MV-4-11 (cell line): ENCODE data around the gene PRDX2.
A peak's percentile ranks its signal among the peaks of the same experiment; 100 is the strongest.

Experiments
- DNase-seq: peaks from one replicate; lab custom pipeline; 2025; lab: John Stamatoyannopoulos, UW

Gene PRDX2

GRCh38 chr19:12779162-12779993 lies 22.2 kb downstream of the PRDX2 start:
- peak; percentile 63 for DNase-seq

GRCh38 chr19:12778905-12779161 lies 22.8 kb downstream of the PRDX2 start:
- no peak for DNase-seq

- peak; percentile 64 for DNase-seq
These were observed 23.3 kb downstream of the PRDX2 start for GRCh38 chr19:12778017-12778904.

- peak; percentile 73 for DNase-seq
These were observed 24.2 kb downstream of the PRDX2 start for GRCh38 chr19:12777217-12778016.

GRCh38 chr19:12774588-12775555 lies 26.7 kb downstream of the PRDX2 start, which contains the start of gene HOOK2:
TSS of gene HOOK2 (minus strand) at chr19:12775552. CDS start at chr19:12775449, 103 bp downstream.
- no peak for DNase-seq

DNA sequence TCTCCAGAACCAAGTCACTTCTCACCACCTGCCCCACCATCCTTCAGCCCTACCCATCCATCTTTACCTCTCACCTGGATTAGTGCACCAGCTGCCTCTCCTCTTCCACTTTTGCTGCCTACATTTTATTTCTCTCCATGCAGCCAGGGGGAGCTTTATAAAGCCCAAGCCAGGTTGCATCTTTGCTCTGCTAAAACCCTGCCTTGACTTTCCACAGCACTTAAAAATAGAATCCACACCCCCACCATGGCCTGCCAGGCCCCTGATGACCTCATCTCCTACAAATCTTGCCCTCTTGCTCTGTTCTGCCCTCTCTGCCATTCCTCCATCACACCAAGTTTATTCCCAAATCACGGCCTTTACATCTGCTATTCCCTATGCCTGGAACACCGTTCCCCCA lies 28.0 kb downstream of the PRDX2 start:
- peak; percentile 56 for DNase-seq

- DNase-seq: no peak
These were observed 29.3 kb downstream of the PRDX2 start for GRCh38 chr19:12772323-12772722.

GRCh38 chr19:12770922-12771321 lies 30.7 kb downstream of the PRDX2 start:
- no peak for DNase-seq

DNA sequence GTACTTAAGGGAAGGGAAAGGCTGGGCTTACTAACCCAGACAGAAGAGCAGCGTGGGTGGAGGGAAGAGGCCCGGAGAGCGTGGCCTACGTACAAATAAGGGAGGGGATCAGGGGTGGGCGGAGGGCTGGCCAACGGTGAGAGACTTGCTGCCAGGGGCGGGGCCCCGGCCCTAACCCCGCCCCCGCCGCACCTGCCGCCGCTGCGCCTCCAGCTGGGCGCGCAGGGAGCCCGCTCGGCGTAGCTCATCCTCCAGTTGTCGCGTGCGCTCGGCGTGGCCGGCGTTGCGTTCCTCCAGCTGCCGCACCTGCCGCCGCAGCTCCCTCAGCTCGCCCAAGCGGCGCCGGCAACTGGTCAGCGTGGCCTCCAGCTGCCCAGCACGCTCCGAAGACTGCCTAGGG lies 31.9 kb downstream of the PRDX2 start:
- DNase-seq: no peak

DNA sequence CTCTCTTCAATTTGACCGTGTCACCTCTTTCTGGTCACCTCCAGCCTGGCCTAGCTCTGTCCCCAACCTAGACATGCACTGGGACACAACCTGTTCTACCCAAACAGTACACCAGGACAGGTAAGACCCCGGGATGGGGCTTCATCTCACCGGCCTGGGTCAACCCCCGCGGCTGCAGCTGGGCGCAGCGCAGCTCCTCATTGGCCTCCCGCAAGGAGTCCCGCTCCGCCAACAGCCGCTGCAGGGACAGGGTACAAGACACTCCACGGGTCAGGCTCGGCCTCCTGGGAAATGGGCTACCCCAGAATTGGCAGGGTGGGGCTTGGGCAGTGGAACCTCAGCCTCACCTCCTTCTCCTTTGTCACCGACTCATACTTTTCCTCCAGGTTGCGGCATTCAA lies 33.9 kb downstream of the PRDX2 start:
- no peak for DNase-seq

GRCh38 chr19:12767150-12767549 lies 34.5 kb downstream of the PRDX2 start:
- no peak for DNase-seq

GRCh38 chr19:12766051-12766521 lies 35.5 kb downstream of the PRDX2 start:
- no peak for DNase-seq

- no peak for DNase-seq
These were observed 36.9 kb downstream of the PRDX2 start for GRCh38 chr19:12764698-12765097.

DNA sequence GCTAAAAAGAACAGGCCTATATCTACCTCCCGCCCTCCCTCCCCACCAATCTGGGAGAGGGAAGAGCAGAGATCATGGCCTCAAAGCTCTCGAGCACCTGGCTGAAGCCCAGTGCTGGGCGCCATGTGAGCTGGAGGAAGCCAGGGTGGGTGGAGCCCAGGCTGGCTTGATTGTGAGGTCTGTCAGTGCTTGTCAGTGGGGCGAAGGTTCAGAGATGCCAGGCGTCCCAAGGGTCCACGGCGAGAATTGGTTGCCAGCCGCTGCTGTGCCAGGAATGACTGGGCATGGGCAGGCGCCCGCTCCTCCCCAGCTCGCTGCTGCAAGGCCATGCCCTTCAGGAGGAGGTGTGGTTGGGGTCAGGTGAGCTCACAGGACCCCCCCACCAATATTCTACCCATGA lies 38.5 kb downstream of the PRDX2 start:
- no peak for DNase-seq

- DNase-seq: no peak
These were observed 41.9 kb downstream of the PRDX2 start for GRCh38 chr19:12759686-12760085.

GRCh38 chr19:12757544-12758274 lies 43.9 kb downstream of the PRDX2 start:
- peak; percentile 61 for DNase-seq

DNA sequence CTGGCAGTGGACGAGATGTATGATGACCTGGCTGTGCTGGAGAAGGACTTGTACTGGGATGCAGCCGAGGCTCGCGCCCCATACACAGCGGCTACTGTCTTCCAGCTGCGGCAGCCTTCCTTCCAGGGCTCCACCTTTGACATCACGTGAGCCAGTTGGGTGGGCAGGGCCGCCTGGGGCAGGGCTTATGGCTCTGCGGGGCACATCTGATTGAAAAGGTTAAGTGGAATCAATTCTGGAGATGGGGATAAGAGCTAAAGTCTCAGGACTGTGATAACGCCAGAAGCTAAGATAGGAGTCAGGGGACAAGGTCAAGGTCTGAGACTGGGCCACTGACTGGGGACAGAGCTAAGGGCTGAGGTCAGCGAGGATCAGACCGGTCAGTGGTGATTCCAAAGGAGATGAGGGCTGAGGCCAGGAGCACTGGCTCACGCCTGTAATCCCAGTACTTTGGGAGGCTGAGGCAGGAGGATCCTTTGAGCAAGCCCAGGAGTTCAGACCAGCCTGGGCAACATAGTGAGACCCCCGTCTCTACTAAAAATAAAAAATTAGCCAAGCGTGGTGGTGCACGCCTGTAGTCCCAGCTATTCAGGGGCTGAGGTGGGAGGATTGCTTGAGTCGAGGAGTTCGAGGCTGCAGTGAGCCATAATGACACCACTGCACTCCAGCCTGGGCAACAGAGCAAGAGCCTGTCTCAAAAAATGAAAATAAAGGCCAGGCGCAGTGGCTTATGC lies 45.3 kb downstream of the PRDX2 start:
- no peak for DNase-seq

DNA sequence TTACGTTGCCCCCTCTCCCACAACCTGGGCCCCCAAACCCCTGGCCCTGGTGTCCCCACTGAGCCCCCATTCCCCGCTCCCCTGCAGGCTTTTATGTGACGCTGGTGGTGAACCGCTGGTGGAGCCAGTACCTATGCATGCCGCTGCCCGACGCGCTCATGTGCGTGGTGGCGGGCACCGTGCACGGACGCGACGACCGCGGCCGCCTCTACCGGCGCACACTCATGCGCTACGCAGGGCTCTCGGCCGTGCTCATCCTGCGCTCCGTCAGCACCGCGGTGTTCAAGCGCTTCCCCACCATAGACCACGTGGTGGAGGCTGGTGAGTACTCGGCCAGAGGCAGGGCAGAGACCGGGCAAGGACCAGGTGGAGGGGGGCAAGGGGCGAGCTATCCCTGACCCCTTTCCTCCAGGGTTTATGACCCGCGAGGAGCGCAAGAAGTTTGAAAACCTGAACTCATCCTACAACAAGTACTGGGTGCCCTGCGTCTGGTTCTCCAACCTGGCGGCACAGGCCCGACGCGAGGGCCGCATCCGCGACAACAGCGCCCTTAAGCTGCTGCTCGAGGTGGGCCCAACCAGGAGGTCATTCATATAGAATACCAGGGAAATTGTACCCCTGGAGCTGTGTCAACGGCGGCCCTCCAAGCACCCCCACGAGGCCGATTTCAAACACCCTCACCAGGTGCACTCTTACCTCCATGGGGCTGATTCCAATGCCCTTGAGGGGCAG lies 47.0 kb downstream of the PRDX2 start:
- DNase-seq: no peak
